H9 (cell line): Measurements from ENCODE around the gene DYNC1H1. TPM values are rescaled to one million over a fixed set of nuclear protein-coding genes. Genes with fewer than 3 reads are reported as not detected.

Experiments used
- DNase-seq: peaks from one replicate; pipeline ENCODE4 v3.0.0-alpha.2; 2017
- H2AFZ ChIP-seq: one replicate; pipeline ENCODE4 v1.6.1; 2013; ENCODE audit warnings: mild to moderate bottlenecking, low read length, control low read depth, moderate library complexity
- H2AK5ac ChIP-seq: 2 replicates; pipeline ENCODE4 v1.6.1; 2013; ENCODE audit warnings: low read length, control low read depth, mixed read lengths; ENCODE audit not compliant: insufficient read length
- H2BK120ac ChIP-seq: one replicate; pipeline ENCODE4 v1.6.1; 2013; ENCODE audit warnings: low read depth, mild to moderate bottlenecking, low read length, control low read depth, inconsistent platforms; ENCODE audit not compliant: poor library complexity, severe bottlenecking
- H2BK12ac ChIP-seq: 2 replicates; pipeline ENCODE4 v1.6.1; 2013; ENCODE audit warnings: low read length, control low read depth, mixed read lengths, low read depth; ENCODE audit not compliant: insufficient read length
- H2BK15ac ChIP-seq: 2 replicates; pipeline ENCODE4 v1.6.1; 2013; ENCODE audit warnings: low read depth, low read length, control low read depth
- H2BK20ac ChIP-seq: one replicate; pipeline ENCODE4 v1.6.1; 2013; ENCODE audit warnings: low read depth, mild to moderate bottlenecking, low read length, control low read depth, inconsistent platforms; ENCODE audit not compliant: poor library complexity, severe bottlenecking
- H2BK5ac ChIP-seq: 2 replicates; pipeline ENCODE4 v1.6.1; 2013; ENCODE audit warnings: low read length, control low read depth, mixed read lengths; ENCODE audit not compliant: insufficient read length
- H3K14ac ChIP-seq: 2 replicates; pipeline ENCODE4 v1.6.1; 2013; ENCODE audit warnings: low read length, control low read depth; ENCODE audit not compliant: insufficient read depth
- H3K18ac ChIP-seq: 2 replicates; pipeline ENCODE4 v1.6.1; 2013; ENCODE audit warnings: low read depth, mild to moderate bottlenecking, mixed read lengths, low read length, control low read depth; ENCODE audit not compliant: insufficient read length
- H3K23ac ChIP-seq: 2 replicates; pipeline ENCODE4 v1.6.1; 2013; ENCODE audit warnings: low read length, control low read depth, mixed read lengths, low read depth; ENCODE audit not compliant: insufficient read length
- H3K23me2 ChIP-seq: 2 replicates; pipeline ENCODE4 v1.6.1; 2013; ENCODE audit warnings: low read depth, mild to moderate bottlenecking, mixed read lengths, low read length, control low read depth; ENCODE audit not compliant: insufficient read length, poor library complexity, severe bottlenecking
- H3K27ac ChIP-seq: 2 replicates; pipeline ENCODE4 v1.5.1; 2013; ENCODE audit warnings: low read length, control low read depth, mixed read lengths, low read depth; ENCODE audit not compliant: insufficient read length
- H3K27me3 ChIP-seq: 2 replicates; pipeline ENCODE4 v1.6.1; 2013; ENCODE audit warnings: low read length, control low read depth, inconsistent platforms; ENCODE audit not compliant: insufficient read depth
- H3K4ac ChIP-seq: 2 replicates; pipeline ENCODE4 v1.6.1; 2013; ENCODE audit warnings: low read depth, mild to moderate bottlenecking, control low read depth, inconsistent platforms, low read length, moderate library complexity
- H3K4me1 ChIP-seq: 2 replicates; pipeline ENCODE4 v1.6.1; 2013; ENCODE audit warnings: low read length, control low read depth, inconsistent platforms; ENCODE audit not compliant: insufficient read depth
- H3K4me2 ChIP-seq: 2 replicates; pipeline ENCODE4 v1.6.1; 2013; ENCODE audit warnings: low read length, control low read depth, mixed read lengths; ENCODE audit not compliant: insufficient read length, insufficient read depth
- H3K56ac ChIP-seq: 2 replicates; pipeline ENCODE4 v1.6.1; 2013; ENCODE audit warnings: low read depth, mild to moderate bottlenecking, mixed read lengths, low read length, control low read depth; ENCODE audit not compliant: insufficient read length
- H3K79me1 ChIP-seq: 2 replicates; pipeline ENCODE4 v1.6.1; 2013; ENCODE audit warnings: low read depth, mild to moderate bottlenecking, moderate library complexity, low read length, control low read depth, inconsistent platforms; ENCODE audit not compliant: insufficient read depth, poor library complexity, severe bottlenecking
- H3K79me2 ChIP-seq: 2 replicates; pipeline ENCODE4 v1.6.1; 2013; ENCODE audit warnings: low read length, control low read depth, inconsistent platforms; ENCODE audit not compliant: insufficient read depth
- H3K9ac ChIP-seq: 2 replicates; pipeline ENCODE4 v1.6.1; 2013; ENCODE audit warnings: low read length, control low read depth, mixed read lengths; ENCODE audit not compliant: insufficient read length; ENCODE audit errors: extremely low read depth
- H3K9me3 ChIP-seq: one replicate; pipeline ENCODE4 v1.6.1; 2013; ENCODE audit warnings: low read depth, low read length, inconsistent platforms; ENCODE audit not compliant: control insufficient read depth
- H3T11ph ChIP-seq: one replicate; pipeline ENCODE4 v1.6.1; 2013; ENCODE audit warnings: mild to moderate bottlenecking, low read length, control low read depth, inconsistent platforms
- H4K20me1 ChIP-seq: one replicate; pipeline ENCODE4 v1.6.1; 2013; ENCODE audit not compliant: control insufficient read depth, insufficient read length, insufficient read depth
- H4K5ac ChIP-seq: 2 replicates; pipeline ENCODE4 v1.6.1; 2013; ENCODE audit warnings: low read depth, mild to moderate bottlenecking, mixed read lengths, low read length, control low read depth; ENCODE audit not compliant: insufficient read length
- H4K8ac ChIP-seq: replicated peaks from 2 replicates; pipeline ENCODE4 v1.6.1; 2013; ENCODE audit warnings: low read length, control low read depth, mixed read lengths, low read depth; ENCODE audit not compliant: insufficient read length
- H4K91ac ChIP-seq: 2 replicates; pipeline ENCODE4 v1.6.1; 2013; ENCODE audit warnings: low read depth, mild to moderate bottlenecking, moderate library complexity, mixed read lengths, low read length, control low read depth; ENCODE audit not compliant: insufficient read length
- H3K27ac Mint-ChIP-seq, 3 experiments: 2 replicates in 2 of 3; 3 replicates in 1 of 3; pipeline ENCODE4 v1.8.0; 2020 to 2021; ENCODE audit warnings: mixed read lengths in 3 of 3, mild to moderate bottlenecking in 1 of 3, moderate library complexity in 1 of 3
- H3K27me3 Mint-ChIP-seq: 2 replicates; pipeline ENCODE4 v1.8.0; 2021; ENCODE audit warnings: low read depth, mild to moderate bottlenecking, moderate library complexity, mixed read lengths
- H3K36me3 Mint-ChIP-seq, 3 experiments: 2 replicates in 2 of 3; 3 replicates in 1 of 3; pipeline ENCODE4 v1.8.0; 2020 to 2021; ENCODE audit warnings: low read depth in 3 of 3, mixed read lengths in 3 of 3; ENCODE audit not compliant: insufficient read depth in 1 of 3
- H3K4me1 Mint-ChIP-seq, 2 experiments: 2 replicates each; pipeline ENCODE4 v1.8.0; 2020; ENCODE audit warnings: mixed read lengths in 2 of 2
- H3K4me3 Mint-ChIP-seq, 2 experiments: 2 replicates in 1 of 2; 3 replicates in 1 of 2; pipeline ENCODE4 v1.8.0; 2020 to 2021; ENCODE audit warnings: mild to moderate bottlenecking in 2 of 2, mixed read lengths in 2 of 2, moderate library complexity in 1 of 2
- H3K9me3 Mint-ChIP-seq, 2 experiments: 2 replicates in 1 of 2; 3 replicates in 1 of 2; pipeline ENCODE4 v1.8.0; 2020; ENCODE audit warnings: mild to moderate bottlenecking in 2 of 2, mixed read lengths in 2 of 2, moderate library complexity in 1 of 2
- WGBS: extraction: QIAGEN DNeasy Blood & Tissue Kit; methylation state at CpG from one replicate; pipeline ENCODE4 v1.1.7; 2013; ENCODE audit warnings: missing lambda C conversion rate, low lambda C conversion rate, mixed read lengths; ENCODE audit not compliant: insufficient read length; ENCODE audit errors: extremely low coverage; 5-methylcytosine and 5-hydroxymethylcytosine counted together
- total RNA-seq: library from RNA; stranded (reverse); gene quantifications from 2 replicates; pipeline ENCODE4 v1.2.1, GENCODE V29; 2021
- TF ChIP-seq, protein P1 (sequence below): fragments of 200-600 bp; sonication (generic); conservative IDR thresholded peaks from 3 replicates; pipeline ENCODE4 v1.8.0; 2021; ENCODE audit warnings: antibody characterized with exemption, mild to moderate bottlenecking

Gene DYNC1H1
- total RNA-seq, 1 experiment from 2014 or later = 359 TPM

DNA sequence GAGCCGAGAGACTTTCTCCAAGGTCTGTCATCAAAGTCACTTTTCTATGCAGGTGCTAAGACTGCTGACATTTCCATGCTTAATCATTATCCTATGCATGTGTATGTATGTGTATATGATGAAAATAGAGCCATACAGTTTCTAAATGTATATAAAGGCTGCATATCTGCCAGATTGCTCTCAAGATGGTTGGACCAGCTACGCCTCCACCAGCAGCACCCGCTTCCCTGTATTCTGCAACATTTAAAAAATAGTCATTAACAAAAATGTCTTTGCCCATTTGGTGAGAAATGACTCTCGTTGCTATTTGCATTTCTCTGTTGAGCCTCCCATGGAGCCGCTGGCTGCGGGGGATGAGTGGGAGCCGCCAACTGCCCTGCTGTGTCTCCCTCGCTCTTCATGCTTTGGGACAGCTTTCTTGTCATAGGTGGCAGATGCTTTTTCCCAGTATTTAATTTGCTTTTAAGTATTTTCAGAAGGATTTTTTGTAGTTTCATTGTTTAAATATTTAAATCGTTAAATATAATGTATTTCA lies 54.7 kb downstream of the DYNC1H1 start:
- H3K27ac ChIP-seq = no peak overlapping the region
- Mint-ChIP-seq H3K4me1 (no peaks in the 10 kb centered on the region), H3K27ac (no peak overlapping the region), H3K27me3 (no peaks in the 10 kb centered on the region), H3K4me3 (no peak overlapping the region), H3K36me3 (peaks cover 72 to 97% (median 96%) of the 10 kb centered on the region in 3 experiments; a peak in 6 of 7 replicates), H3K9me3 (no peaks in the 10 kb centered on the region)
- H3K14ac ChIP-seq = no peak overlapping the region
- H2BK15ac ChIP-seq = no peak overlapping the region
- DNase-seq = no peak
- TF ChIP-seq, protein P1, sequence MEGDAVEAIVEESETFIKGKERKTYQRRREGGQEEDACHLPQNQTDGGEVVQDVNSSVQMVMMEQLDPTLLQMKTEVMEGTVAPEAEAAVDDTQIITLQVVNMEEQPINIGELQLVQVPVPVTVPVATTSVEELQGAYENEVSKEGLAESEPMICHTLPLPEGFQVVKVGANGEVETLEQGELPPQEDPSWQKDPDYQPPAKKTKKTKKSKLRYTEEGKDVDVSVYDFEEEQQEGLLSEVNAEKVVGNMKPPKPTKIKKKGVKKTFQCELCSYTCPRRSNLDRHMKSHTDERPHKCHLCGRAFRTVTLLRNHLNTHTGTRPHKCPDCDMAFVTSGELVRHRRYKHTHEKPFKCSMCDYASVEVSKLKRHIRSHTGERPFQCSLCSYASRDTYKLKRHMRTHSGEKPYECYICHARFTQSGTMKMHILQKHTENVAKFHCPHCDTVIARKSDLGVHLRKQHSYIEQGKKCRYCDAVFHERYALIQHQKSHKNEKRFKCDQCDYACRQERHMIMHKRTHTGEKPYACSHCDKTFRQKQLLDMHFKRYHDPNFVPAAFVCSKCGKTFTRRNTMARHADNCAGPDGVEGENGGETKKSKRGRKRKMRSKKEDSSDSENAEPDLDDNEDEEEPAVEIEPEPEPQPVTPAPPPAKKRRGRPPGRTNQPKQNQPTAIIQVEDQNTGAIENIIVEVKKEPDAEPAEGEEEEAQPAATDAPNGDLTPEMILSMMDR = no peak
- H4K8ac ChIP-seq = no peak overlapping the region
- no CpG with 5 or more reads among the region's 9 CpGs for WGBS
- H3K9ac ChIP-seq = no peak overlapping the region
- H3K79me1 ChIP-seq = no peaks in the 10 kb centered on the region
- no peak overlapping the region for H2AFZ ChIP-seq
- H4K20me1 ChIP-seq = no peaks in the 10 kb centered on the region
- no peaks in the 10 kb centered on the region for H3K23me2 ChIP-seq
- no peak overlapping the region for H2AK5ac ChIP-seq
- no peak overlapping the region for H2BK12ac ChIP-seq
- no peak overlapping the region for H2BK20ac ChIP-seq
- H3K4me1 ChIP-seq = no peaks in the 10 kb centered on the region
- no peak overlapping the region for H4K5ac ChIP-seq
- no peak overlapping the region for H4K91ac ChIP-seq
- no peak overlapping the region for H3K4me2 ChIP-seq
- H2BK120ac ChIP-seq = no peak overlapping the region
- no peak overlapping the region for H3K56ac ChIP-seq
- H3K79me2 ChIP-seq = no peaks in the 10 kb centered on the region
- H3T11ph ChIP-seq = no peak overlapping the region
- H3K23ac ChIP-seq = no peak overlapping the region
- H3K18ac ChIP-seq = no peak overlapping the region
- no peak overlapping the region for H3K4ac ChIP-seq
- H2BK5ac ChIP-seq = no peak overlapping the region
- no peaks in the 10 kb centered on the region for H3K27me3 ChIP-seq
- no peaks in the 10 kb centered on the region for H3K9me3 ChIP-seq
